GM18526 (cell line): ENCODE data around the gene CCR5.

ENCODE experiments used
- POLR2A ChIP-seq: IDR thresholded peaks from 3 replicates; pipeline ENCODE4 v1.6.1; 2011; ENCODE audit not compliant: insufficient read length; ENCODE audit errors: extremely low read depth

Gene CCR5

DNA sequence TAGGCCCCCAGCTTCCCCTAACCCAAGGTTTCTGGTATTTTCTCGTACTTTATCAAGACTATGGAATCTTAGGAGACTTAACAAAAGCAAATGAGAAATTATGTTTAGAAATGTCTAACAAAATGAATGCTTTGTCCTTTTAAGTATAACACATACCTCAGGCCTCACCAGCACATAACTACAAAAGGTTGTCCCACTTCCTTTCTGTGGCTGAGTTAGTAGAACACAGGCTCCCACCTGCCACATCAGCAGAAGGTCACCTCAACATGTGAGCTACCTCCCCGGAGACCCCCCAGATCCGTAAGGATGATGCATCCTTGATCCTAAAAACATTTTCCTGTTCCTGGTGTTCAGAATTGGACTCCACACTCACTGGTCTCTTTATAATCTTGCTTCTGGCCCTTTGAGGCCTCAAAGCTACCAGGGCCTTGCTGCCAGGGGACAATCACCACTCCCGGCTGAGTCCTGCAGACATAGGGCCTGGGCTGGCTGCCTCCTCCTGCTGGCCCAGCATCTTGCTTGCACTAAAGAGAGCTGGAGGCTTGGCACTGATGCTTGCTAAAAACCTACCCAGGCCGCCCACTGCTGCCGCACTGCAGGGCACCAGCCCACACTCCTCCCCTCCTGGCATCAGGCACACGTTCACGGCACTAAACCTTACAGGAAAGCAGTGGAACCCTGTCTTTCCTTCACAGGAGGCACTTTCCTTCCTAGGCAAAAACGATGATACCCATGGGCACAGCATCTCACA, 39.2 kb downstream of the CCR5 start:
- TF ChIP-seq POLR2A: no peak

DNA sequence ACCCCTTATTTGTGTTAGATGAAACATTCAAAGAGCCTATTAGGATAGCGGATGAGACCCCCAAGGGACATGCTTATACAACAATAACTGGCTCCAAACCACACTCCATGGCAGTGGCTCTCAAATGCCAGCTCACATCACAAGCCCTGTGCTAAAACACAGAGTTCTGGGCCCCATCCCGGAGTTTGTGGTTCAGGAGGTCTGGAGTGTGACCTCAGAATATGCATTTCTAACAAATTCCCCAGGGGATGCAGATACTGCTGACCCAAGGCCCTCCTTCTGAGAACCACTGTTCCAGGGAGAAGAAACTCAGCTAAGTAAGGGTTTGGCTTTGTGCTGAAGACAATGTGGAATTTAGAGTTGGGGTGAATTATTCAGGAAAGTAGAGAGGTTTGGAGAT, 39.9 kb downstream of the CCR5 start:
- TF ChIP-seq POLR2A: no peak

GRCh38 chr3:46411271-46411670, 40.5 kb downstream of the CCR5 start:
- no peak for TF ChIP-seq POLR2A

- TF ChIP-seq POLR2A: no peak
Measured at GRCh38 chr3:46412786-46413298, 42.1 kb downstream of the CCR5 start.

DNA sequence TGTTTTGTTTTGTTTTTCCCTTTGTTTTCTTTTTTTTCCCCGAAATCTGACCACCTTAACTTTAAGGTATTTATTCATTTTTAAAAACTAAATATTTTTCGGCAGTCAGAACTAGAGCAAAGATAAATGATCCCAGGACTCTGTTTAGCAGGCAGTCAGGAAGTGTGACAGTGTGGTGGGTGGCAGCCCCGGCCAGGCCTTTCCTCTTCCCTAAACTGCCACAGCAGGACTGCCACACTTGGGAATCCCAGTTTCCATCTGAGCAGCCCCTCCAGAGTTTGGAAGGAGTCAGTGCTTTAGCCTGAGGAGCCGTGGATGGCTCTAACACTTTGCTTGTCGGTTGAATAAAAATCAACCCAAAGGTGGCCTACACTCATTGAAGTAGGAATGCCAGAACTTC, 43.2 kb downstream of the CCR5 start:
- TF ChIP-seq POLR2A: no peak

DNA sequence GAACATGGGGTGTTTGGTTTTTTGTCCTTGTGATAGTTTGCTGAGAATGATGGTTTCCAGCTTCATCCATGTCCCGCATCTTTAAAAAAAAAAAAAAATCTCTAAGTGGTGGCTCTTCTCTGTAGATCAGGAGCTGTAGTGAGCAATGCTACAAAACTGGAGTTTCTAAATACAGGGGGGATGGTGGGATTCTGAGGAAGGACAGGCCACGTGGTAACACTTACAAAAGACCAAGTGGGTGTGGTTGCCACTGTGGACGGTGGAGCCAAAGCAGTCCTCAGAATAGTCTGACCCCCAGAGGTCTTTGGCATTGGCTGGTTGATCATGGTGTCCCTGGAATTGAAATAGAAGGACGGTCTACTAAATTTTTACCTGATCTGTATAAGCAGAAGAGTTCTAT, 44.0 kb downstream of the CCR5 start:
- TF ChIP-seq POLR2A: no peak

- TF ChIP-seq POLR2A: no peak
Measured at GRCh38 chr3:46416125-46416810, 45.5 kb downstream of the CCR5 start.

GRCh38 chr3:46416811-46417510, 46.2 kb downstream of the CCR5 start:
- TF ChIP-seq POLR2A: no peak

DNA sequence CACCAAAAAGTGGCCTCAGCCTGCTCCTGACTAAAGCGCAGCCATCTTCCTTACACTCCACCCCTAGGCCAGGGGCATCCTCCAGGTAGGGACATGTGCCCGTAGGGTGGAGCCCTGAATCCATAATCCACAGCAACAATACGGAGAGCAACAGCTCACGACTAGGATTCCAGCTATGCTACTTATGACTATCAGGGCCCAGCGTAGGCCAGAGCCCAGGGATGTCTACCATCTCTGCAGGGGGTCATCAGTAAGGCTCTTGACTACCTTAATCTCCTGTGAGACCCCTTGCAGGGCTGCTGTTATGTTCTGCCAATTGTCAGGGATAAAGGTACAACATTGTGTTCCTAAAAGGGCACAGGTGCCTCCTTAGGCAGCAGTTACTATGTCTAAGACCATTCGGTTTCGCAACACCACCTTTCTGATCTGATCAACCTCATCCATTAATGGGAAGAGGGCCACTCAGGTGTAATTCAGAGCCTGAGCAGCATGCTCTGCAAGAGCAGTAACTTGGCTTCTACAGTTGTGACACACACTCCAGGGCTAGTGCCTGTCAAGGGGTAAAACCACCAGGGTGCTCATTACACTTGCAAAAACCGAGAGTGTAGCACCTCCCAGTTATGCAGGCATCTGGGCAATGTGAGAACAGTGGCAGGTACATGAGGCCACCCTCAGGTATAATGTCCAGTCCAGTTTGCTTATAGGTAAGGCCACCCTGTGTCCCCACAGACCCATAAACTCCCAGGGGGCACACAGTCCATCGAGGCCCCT, 47.3 kb downstream of the CCR5 start:
- no peak for TF ChIP-seq POLR2A

DNA sequence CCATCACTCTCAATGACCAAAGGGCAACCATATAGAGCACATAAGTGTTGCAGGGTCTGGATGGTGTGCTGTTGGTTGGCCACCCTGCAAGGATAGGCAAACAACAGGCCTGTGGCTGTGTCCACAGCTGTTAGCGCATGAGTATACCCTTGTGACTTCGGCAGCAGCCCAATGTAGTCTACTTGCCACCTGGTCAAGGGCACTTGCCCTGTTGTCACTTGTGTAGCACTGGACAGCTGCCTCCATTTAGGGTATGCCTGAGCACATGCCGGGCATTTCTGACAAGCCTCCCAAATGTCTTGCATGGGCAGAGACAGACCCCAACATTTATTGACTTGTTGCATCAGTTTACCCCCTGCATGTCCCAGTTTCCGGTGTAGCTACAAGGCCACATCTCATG, 49.1 kb downstream of the CCR5 start:
- TF ChIP-seq POLR2A: no peak

GRCh38 chr3:46420931-46421330, 50.2 kb downstream of the CCR5 start:
- no peak for TF ChIP-seq POLR2A

DNA sequence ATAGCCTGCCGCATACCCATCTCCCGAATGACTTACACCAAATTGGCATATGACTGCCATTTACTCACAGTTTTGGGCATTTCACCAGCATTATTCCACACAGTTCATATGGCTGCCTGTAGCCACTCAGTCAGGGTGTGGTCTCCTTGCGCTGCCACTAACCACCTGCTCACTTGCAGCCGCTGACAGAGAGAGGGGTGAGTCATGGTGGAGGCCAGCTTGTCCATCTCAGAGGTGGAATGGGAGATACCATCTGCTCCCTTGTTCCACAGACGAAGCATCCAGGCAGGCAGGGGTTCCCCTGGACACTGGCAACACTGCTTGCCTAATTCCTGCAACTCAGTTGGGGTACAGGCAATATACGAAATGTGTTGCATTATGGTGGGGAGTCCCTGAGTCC, 51.9 kb downstream of the CCR5 start:
- no peak for TF ChIP-seq POLR2A

- TF ChIP-seq POLR2A: no peak
Measured at GRCh38 chr3:46423588-46423987, 52.8 kb downstream of the CCR5 start.
